ENCODE results near the gene ZNF716. TPM values are rescaled to one million over a fixed set of nuclear protein-coding genes. Genes with fewer than 3 reads are reported as not detected.

Gene ZNF716
- total and polyA plus RNA-seq, 2 of the 13 experiments (the other 11 are each of a cell fraction or from before 2014, with no cell fraction given) = not detected

DNA sequence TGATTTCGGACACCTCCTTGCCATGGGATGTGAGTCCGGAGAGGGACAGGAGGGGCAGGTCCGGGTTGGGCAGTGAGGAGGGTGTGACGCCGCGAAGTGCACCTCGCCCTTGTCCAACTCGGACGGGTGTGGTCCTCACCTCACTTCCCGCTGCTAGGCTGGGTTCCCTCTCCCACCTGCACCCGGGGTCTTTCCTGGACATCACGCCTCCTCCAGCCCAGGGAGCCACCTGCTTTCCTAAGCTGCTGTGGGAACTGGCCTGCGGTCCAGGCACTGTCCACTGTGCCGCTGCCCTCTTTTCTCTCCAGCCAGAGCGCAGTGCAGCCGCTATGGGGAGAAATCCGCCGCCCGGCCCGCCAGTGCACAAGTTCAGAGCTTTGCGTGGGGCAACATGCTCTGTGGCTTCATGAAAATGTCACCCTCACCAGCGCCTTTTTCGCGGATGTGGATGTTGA is 45.0 kb upstream of the ZNF716 start:
- Histone ChIP-seq H3K79me2 (ENCODE audit: insufficient read depth, low read length) (no peaks in the 10 kb centered on the region), H3K27me3 (ENCODE audit: control insufficient read depth in 1 of 2, insufficient read depth in 2 of 2, low read length in 2 of 2) (no peaks in the 10 kb centered on the region), H3K36me3 (replicated peaks in 1 of 2; ENCODE audit: control insufficient read depth in 1 of 2, insufficient read depth in 2 of 2, low read length in 2 of 2) (no peaks in the 10 kb centered on the region), H4K20me1 (ENCODE audit: insufficient read depth, low read length) (no peaks in the 10 kb centered on the region), H3K9ac (ENCODE audit: insufficient read depth, low read depth, low read length) (no peak overlapping the region), H2AFZ (ENCODE audit: low read length) (no peak overlapping the region), H3K9me3 (ENCODE audit: low read length) (peaks cover 95% of the 10 kb centered on the region), H3K27ac (ENCODE audit: extremely low read length, insufficient read depth, low read length) (no peak overlapping the region), H3K4me2 (ENCODE audit: low read depth, low read length) (no peak overlapping the region), H3K4me3 (replicated peaks in 1 of 3; ENCODE audit: insufficient read depth in 1 of 3, low read depth in 2 of 3, low read length in 3 of 3) (no peak overlapping the region), H3K4me1 (ENCODE audit: insufficient read depth, low read length) (no peaks in the 10 kb centered on the region)
- no peak for ATAC-seq
- no peak for DNase-seq (ENCODE audit: low spot score)
- ChIA-PET POLR2A (no interaction called here), CTCF (ENCODE audit: low intra/inter-chr PET ratio, low total read pairs) (no interaction called here)
- FAIRE-seq = no peak
- 51% methylated on average over 16 of the region's 24 CpGs for WGBS (ENCODE audit: low lambda C conversion rate)
- BruUV-seq (replicated peaks) = no TSS peak
- in situ Hi-C loops (cut with HindIII; ENCODE audit: extremely low pct_ligation_motif_present, low pct_unique_long_range_greater_than_20kb) = no loop called here
- intact Hi-C loops (cut with micrococcal nuclease; ENCODE audit: unreplicated experiment) = no loop called here
- no peak for TF ChIP-seq ZSCAN25 (CRISPR knock-in tag; IDR thresholded peaks at IDR 0.05)
- TF ChIP-seq ZIK1 (CRISPR knock-in tag; IDR thresholded peaks at IDR 0.05; ENCODE audit: borderline replicate concordance, low read depth) = no peak
- TF ChIP-seq ZSCAN21 (CRISPR knock-in tag; IDR thresholded peaks at IDR 0.05; ENCODE audit: borderline replicate concordance) = no peak
- TF ChIP-seq MAFK (conservative IDR thresholded peaks at IDR 0.05 in 1 of 2, IDR thresholded peaks at IDR 0.05 in 1 of 2; ENCODE audit: low read length in 2 of 2) = no peak
- TF ChIP-seq THAP7 (CRISPR knock-in tag; IDR thresholded peaks at IDR 0.05) = no peak
- TF ChIP-seq HNRNPUL1 (IDR thresholded peaks at IDR 0.05; ENCODE audit: low read depth, low read length) = no peak
- no peak for TF ChIP-seq ZMYM2 (CRISPR knock-in tag; IDR thresholded peaks at IDR 0.05)
- TF ChIP-seq NFE2 (CRISPR knock-in tag; IDR thresholded peaks at IDR 0.05) = no peak
- no peak for TF ChIP-seq ZBTB10 (CRISPR knock-in tag; IDR thresholded peaks at IDR 0.05; ENCODE audit: borderline replicate concordance)
- no peak for TF ChIP-seq MED13 (CRISPR knock-in tag; IDR thresholded peaks at IDR 0.05)
- no peak for TF ChIP-seq MXI1 (IDR thresholded peaks at IDR 0.05; ENCODE audit: borderline replicate concordance, low read depth, low read length)
- TF ChIP-seq JUND (CRISPR knock-in tag; IDR thresholded peaks at IDR 0.05) = no peak
- no peak for TF ChIP-seq ZNF775 (CRISPR knock-in tag; IDR thresholded peaks at IDR 0.05; ENCODE audit: borderline replicate concordance)
- no peak for TF ChIP-seq JDP2 (CRISPR knock-in tag; IDR thresholded peaks at IDR 0.05; ENCODE audit: borderline replicate concordance)
- TF ChIP-seq ELF3 (CRISPR knock-in tag; IDR thresholded peaks at IDR 0.05) = no peak
- TF ChIP-seq SUZ12 (IDR thresholded peaks at IDR 0.05; ENCODE audit: low read depth, low read length) = no peak
